Measurements from ENCODE around the gene NAA30.

- no peak for TF ChIP-seq POLR2A (IDR thresholded peaks at IDR 0.05)
- no peak for TF ChIP-seq CTCF (IDR thresholded peaks at IDR 0.05)
Measured at GRCh38 chr14:57391517-57392195, 1.3 kb downstream of the NAA30 start.

All from tibial nerve (tissue), 3 donors.